A549 (cell line): ENCODE results near the gene LEKR1. TPM values are rescaled to one million over a fixed set of nuclear protein-coding genes. Genes with fewer than 3 reads are reported as not detected.

Experiments
- ATAC-seq, 2 experiments: fragments of 200-7000 bp in 1 of 2; fragments of >200 bp in 1 of 2; cut with Nextera tagmentation in 1 of 2; cut with Tn5 transposase in 1 of 2; 3 replicates each; pipeline versions ENCODE4 v1.8.0 to v1.9.1; 2018 to 2020; ENCODE audit warnings: mild to moderate bottlenecking in 1 of 2, moderate library complexity in 1 of 2
- CTCF ChIA-PET: fragments of 300-600 bp; sonication (Branson Sonifier 250); formaldehyde crosslinking; extraction: SDS; loops from one replicate; lab custom pipeline; 2021; ENCODE audit warnings: antibody characterized with exemption, inconsistent platforms; lab: Yijun Ruan, JAX
- POLR2A ChIA-PET: fragments of 350-600 bp; formaldehyde crosslinking; extraction: SDS; loops from one replicate; lab custom pipeline; 2021; ENCODE audit warnings: antibody characterized with exemption, inconsistent platforms; lab: Yijun Ruan, JAX
- DNase-seq, 2 experiments: peaks; one replicate each; pipeline versions ENCODE4 v3.0.0 to v3.0.0-alpha.2; 2011 to 2016; ENCODE audit warnings: low read depth in 1 of 2, low spot score in 1 of 2
- FAIRE-seq: peaks from 2 replicates; lab custom pipeline; 2011; peaks lifted over from hg19 to GRCh38; lab: Jason Lieb, UNC
- H3K27ac ChIP-seq, 2 experiments: fragments of >200 bp; sonication (Bioruptor Twin); formaldehyde crosslinking; 3 replicates each; pipeline ENCODE4 v1.5.1; 2016 to 2017
- H3K4me1 ChIP-seq: fragments of >200 bp; sonication (Bioruptor Twin); formaldehyde crosslinking; 3 replicates; pipeline ENCODE4 v1.6.1; 2016
- H3K4me2 ChIP-seq: fragments of >200 bp; sonication (Bioruptor Twin); formaldehyde crosslinking; 3 replicates; pipeline ENCODE4 v1.6.1; 2016
- H3K4me3 ChIP-seq: fragments of >200 bp; sonication (Bioruptor Twin); formaldehyde crosslinking; 3 replicates; pipeline ENCODE4 v1.5.1; 2016
- H3K9me3 ChIP-seq: fragments of >200 bp; sonication (Bioruptor Twin); formaldehyde crosslinking; 3 replicates; pipeline ENCODE4 v1.6.1; 2016
- BHLHE40 ChIP-seq: IDR thresholded peaks from 2 replicates; pipeline ENCODE4 v1.6.1; 2012; ENCODE audit warnings: low read depth, low read length, inconsistent platforms
- CBX8 ChIP-seq: fragments of 200-600 bp; sonication (generic); IDR thresholded peaks from 2 replicates; pipeline ENCODE4 v1.6.1; 2016
- CHD2 ChIP-seq: fragments of 150-350 bp; IDR thresholded peaks from 2 replicates; pipeline ENCODE4 v1.6.1; 2014; ENCODE audit warnings: low read length; ENCODE audit not compliant: partially characterized antibody
- CHD4 ChIP-seq: fragments of 200-600 bp; sonication (generic); IDR thresholded peaks from 2 replicates; pipeline ENCODE4 v1.6.1; 2016; ENCODE audit warnings: antibody characterized with exemption, mild to moderate bottlenecking, borderline replicate concordance
- ELK1 ChIP-seq: fragments of 150-350 bp; IDR thresholded peaks from 2 replicates; pipeline ENCODE4 v1.6.1; 2014; ENCODE audit warnings: low read depth, mild to moderate bottlenecking, low read length
- EP300 ChIP-seq, 2 experiments: fragments of >200 bp; sonication (Bioruptor Twin); formaldehyde crosslinking; IDR thresholded peaks; 2 replicates in 1 of 2; 3 replicates in 1 of 2; pipeline ENCODE4 v1.6.1; 2016 to 2017
- ESRRA ChIP-seq: fragments of 150-350 bp; IDR thresholded peaks from 2 replicates; pipeline ENCODE4 v1.6.1; 2014; ENCODE audit warnings: mild to moderate bottlenecking, low read length, borderline replicate concordance
- FOSB ChIP-seq: fragments of 250-450 bp; sonication (Bioruptor Pico); IDR thresholded peaks from 2 replicates; pipeline ENCODE4 v1.5.0; 2020; ENCODE audit warnings: mild to moderate bottlenecking, moderate library complexity
- FOXS1 ChIP-seq: fragments of 250-450 bp; sonication (Bioruptor Pico); IDR thresholded peaks from 2 replicates; pipeline ENCODE4 v1.5.0; 2020; ENCODE audit warnings: mild to moderate bottlenecking, moderate library complexity
- GATA3 ChIP-seq: IDR thresholded peaks from 2 replicates; pipeline ENCODE4 v1.6.1; 2012; ENCODE audit warnings: borderline replicate concordance
- HES2 ChIP-seq: fragments of >200 bp; sonication (Bioruptor Twin); formaldehyde crosslinking; IDR thresholded peaks from 2 replicates; pipeline ENCODE4 v1.6.1; 2016
- HEYL ChIP-seq: fragments of 250-450 bp; sonication (Bioruptor Pico); IDR thresholded peaks from 2 replicates; pipeline ENCODE4 v1.8.0; 2021; ENCODE audit warnings: mild to moderate bottlenecking, moderate library complexity
- HOXB5 ChIP-seq: fragments of 250-450 bp; sonication (Bioruptor Pico); IDR thresholded peaks from 2 replicates; pipeline ENCODE4 v1.5.0; 2020; ENCODE audit warnings: mild to moderate bottlenecking, moderate library complexity
- KDM5A ChIP-seq: fragments of 200-600 bp; sonication (generic); IDR thresholded peaks from 2 replicates; pipeline ENCODE4 v1.6.1; 2016; ENCODE audit warnings: antibody characterized with exemption, mild to moderate bottlenecking
- MAZ ChIP-seq: fragments of 150-350 bp; IDR thresholded peaks from 2 replicates; pipeline ENCODE4 v1.6.1; 2014; ENCODE audit warnings: antibody characterized with exemption, low read depth, low read length, borderline replicate concordance
- MYC ChIP-seq: IDR thresholded peaks from 2 replicates; pipeline ENCODE4 v1.6.1; 2012; ENCODE audit warnings: mild to moderate bottlenecking, inconsistent platforms, low read length, improper control_type of control experiment, borderline replicate concordance
- NFE2L2 ChIP-seq: fragments of 150-350 bp; conservative IDR thresholded peaks from 2 replicates; pipeline ENCODE4 v1.6.1; 2014; ENCODE audit warnings: low read length
- NPAS2 ChIP-seq: fragments of 250-450 bp; sonication (Bioruptor Pico); IDR thresholded peaks from 2 replicates; pipeline ENCODE4 v1.8.0; 2022; ENCODE audit warnings: mild to moderate bottlenecking, moderate library complexity, borderline replicate concordance
- PBX3 ChIP-seq: IDR thresholded peaks from 2 replicates; pipeline ENCODE4 v1.6.1; 2012
- POLR2AphosphoS2 ChIP-seq: conservative IDR thresholded peaks from 2 replicates; pipeline ENCODE4 v1.6.1; 2012; ENCODE audit warnings: low read length, improper control_type of control experiment, inconsistent platforms
- RAD21 ChIP-seq, 2 experiments: fragments of >200 bp in 1 of 2; sonication (Bioruptor Twin) in 1 of 2; formaldehyde crosslinking in 1 of 2; IDR thresholded peaks in 1 of 2; conservative IDR thresholded peaks in 1 of 2; 2 replicates in 1 of 2; 3 replicates in 1 of 2; pipeline ENCODE4 v1.6.1; 2012 to 2018; ENCODE audit warnings: inconsistent platforms in 1 of 2
- REST ChIP-seq: fragments of 200-600 bp; sonication (generic); IDR thresholded peaks from 2 replicates; pipeline ENCODE4 v1.6.1; 2016; ENCODE audit warnings: antibody characterized with exemption, mild to moderate bottlenecking, moderate library complexity
- RNF2 ChIP-seq: fragments of 200-600 bp; sonication (generic); IDR thresholded peaks from 2 replicates; pipeline ENCODE4 v1.6.1; 2016; ENCODE audit warnings: low read depth, mild to moderate bottlenecking, antibody characterized with exemption, moderate library complexity, borderline replicate concordance
- TFCP2L1 ChIP-seq: fragments of 250-450 bp; sonication (Bioruptor Pico); IDR thresholded peaks from 2 replicates; pipeline ENCODE4 v1.5.0; 2021; ENCODE audit warnings: mild to moderate bottlenecking
- USF2 ChIP-seq: fragments of 450-650 bp; IDR thresholded peaks from 2 replicates; pipeline ENCODE4 v1.6.1; 2014; ENCODE audit warnings: antibody characterized with exemption
- WGBS: methylation state at CpG from one replicate; pipeline ENCODE4 v1.1.6; 2017; ENCODE audit errors: missing lambda C conversion rate; 5-methylcytosine and 5-hydroxymethylcytosine counted together
- polyA plus RNA-seq, 4 experiments: library from polyadenylated mRNA; depleted of rRNA in 3 of 4; stranded (reverse); fragments of >200 nt; fragmentation: RNase III in 1 of 4; extraction: RNeasy Plus Mini Kit Qiagen cat#74134 plus additional on column Dnase treatment in 1 of 4; gene quantifications; 2 replicates in 3 of 4; 3 replicates in 1 of 4; pipeline ENCODE4 v1.2.3, GENCODE V29; 2011 to 2017

LEKR1 gene
- polyA plus RNA-seq, 2 of the 4 experiments (the other 2 are of a cell fraction) = 1.3 to 1.4 TPM

- no peak for DNase-seq
- ChIA-PET CTCF (no interaction called here), POLR2A (no interaction called here)
- Histone ChIP-seq H3K4me2 (no peak overlapping the region), H3K9me3 (no peaks in the 10 kb centered on the region), H3K4me1 (no peaks in the 10 kb centered on the region), H3K27ac (no peak overlapping the region), H3K4me3 (no peak overlapping the region)
- FAIRE-seq = no peak
- ATAC-seq = no peak
- TF ChIP-seq MAZ (no peak), HES2 (no peak), RNF2 (no peak), EP300 (IDR thresholded peaks at IDR 0.05) (no peak), PBX3 (no peak)
These were observed 233.5 kb downstream of the LEKR1 start for GRCh38 chr3:157059661-157060060.

GRCh38 chr3:157061265-157061664, 235.1 kb downstream of the LEKR1 start:
- DNase-seq (no peak), FAIRE-seq (no peak), ATAC-seq (no peak)
- Histone ChIP-seq H3K27ac (no peak overlapping the region), H3K4me3 (no peak overlapping the region), H3K4me1 (no peaks in the 10 kb centered on the region), H3K9me3 (no peaks in the 10 kb centered on the region), H3K4me2 (no peak overlapping the region)
- CTCF ChIA-PET = no interaction called here
- 64% methylated on average over 1 of the region's 1 CpG for WGBS
- TF ChIP-seq RAD21 (conservative IDR thresholded peaks at IDR 0.05 in 1 of 2, IDR thresholded peaks at IDR 0.05 in 1 of 2) = no peak
- no peak for TF ChIP-seq NFE2L2
- no peak for TF ChIP-seq CHD2
- TF ChIP-seq USF2 = no peak
- TF ChIP-seq BHLHE40 = no peak
- TF ChIP-seq FOXS1 (CRISPR knock-in tag) = no peak
- no peak for TF ChIP-seq CBX8
- TF ChIP-seq EP300 (IDR thresholded peaks at IDR 0.05) = no peak
- TF ChIP-seq NPAS2 (CRISPR knock-in tag) = no peak
- POLR2A ChIA-PET = no interaction called here

- 36% methylated on average over 5 of the region's 5 CpGs for WGBS
- H3K27ac ChIP-seq = no peak overlapping the region
- H3K4me3 ChIP-seq = no peak overlapping the region
- no peak for ATAC-seq
- FAIRE-seq = no peak
- no peak for DNase-seq
- H3K4me2 ChIP-seq = no peak overlapping the region
- no peaks in the 10 kb centered on the region for H3K9me3 ChIP-seq
- no peaks in the 10 kb centered on the region for H3K4me1 ChIP-seq
- TF ChIP-seq RAD21 (conservative IDR thresholded peaks at IDR 0.05 in 1 of 2, IDR thresholded peaks at IDR 0.05 in 1 of 2) = no peak
- no peak for TF ChIP-seq GATA3
- TF ChIP-seq TFCP2L1 (CRISPR knock-in tag) = no peak
- TF ChIP-seq ESRRA = no peak
- no peak for TF ChIP-seq REST
- no peak for TF ChIP-seq POLR2AphosphoS2
- no peak for TF ChIP-seq KDM5A
- TF ChIP-seq NFE2L2 = no peak
- no peak for TF ChIP-seq ELK1
- no peak for TF ChIP-seq MYC
- TF ChIP-seq FOXS1 (CRISPR knock-in tag) = no peak
- no peak for TF ChIP-seq HOXB5
- no peak for TF ChIP-seq HEYL (CRISPR knock-in tag)
- TF ChIP-seq CHD4 = no peak
- TF ChIP-seq FOSB (CRISPR knock-in tag) = no peak
- TF ChIP-seq, all 56 proteins: peak for 0
- POLR2A ChIA-PET = no interaction called here
- CTCF ChIA-PET = interaction anchor here (1.5 kb wide), 1 partner anchor 18 kb away, joined by 6 read pairs; no protein-coding TSS in a partner anchor
These were observed 237.3 kb downstream of the LEKR1 start for GRCh38 chr3:157063469-157063868.
